ENCODE data around the gene EPOP. TPM values are rescaled to one million over a fixed set of nuclear protein-coding genes. Genes with fewer than 3 reads are reported as not detected.
A peak's percentile ranks its signal among the peaks of the same experiment; 100 is the strongest.

Gene EPOP
- polyA plus RNA-seq, 1 experiment: 0.17 TPM

DNA sequence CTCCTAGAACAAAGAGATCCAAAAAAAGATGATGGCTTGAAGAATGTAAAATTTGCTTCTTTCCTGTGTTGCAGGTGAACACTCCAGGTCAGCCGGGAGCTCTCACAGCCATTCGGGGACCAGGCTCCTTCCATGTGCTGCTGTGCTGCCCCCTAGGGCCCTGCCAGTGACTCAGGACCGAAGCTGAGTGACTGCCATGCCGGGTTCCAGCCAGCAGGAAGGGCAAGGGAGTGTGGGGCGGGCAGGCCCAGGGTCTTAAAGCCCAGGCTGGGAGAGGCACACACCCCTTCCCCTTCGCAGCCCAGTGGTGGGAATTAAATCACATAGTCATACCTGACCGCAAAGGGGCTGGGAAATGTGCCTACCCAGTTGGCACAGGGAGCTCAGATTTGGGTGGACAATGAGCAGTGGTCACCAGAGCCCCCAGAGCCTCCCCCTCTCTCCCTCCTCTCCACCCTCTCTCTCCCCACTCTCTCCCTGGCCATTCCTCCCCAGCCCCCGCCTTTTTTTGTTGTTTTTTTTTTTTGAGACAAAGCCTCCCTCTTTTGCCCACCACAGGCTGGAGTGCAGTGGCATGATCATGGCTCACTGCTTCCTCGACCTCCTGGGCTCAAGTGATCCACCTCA, 11.5 kb downstream of the EPOP start:
- H3K4me3 ChIP-seq (ENCODE audit: low read depth, low read length): no peak overlapping the region
- POLR2A ChIA-PET: interaction anchor here (0.7 kb wide), 1 partner anchor 20 kb away, joined by 3 read pairs; no protein-coding TSS in a partner anchor
- no peak for DNase-seq (ENCODE audit: low read depth, low spot score)
- H3K27ac ChIP-seq (ENCODE audit: low read depth, low read length): no peak overlapping the region
- TF ChIP-seq, protein P1, sequence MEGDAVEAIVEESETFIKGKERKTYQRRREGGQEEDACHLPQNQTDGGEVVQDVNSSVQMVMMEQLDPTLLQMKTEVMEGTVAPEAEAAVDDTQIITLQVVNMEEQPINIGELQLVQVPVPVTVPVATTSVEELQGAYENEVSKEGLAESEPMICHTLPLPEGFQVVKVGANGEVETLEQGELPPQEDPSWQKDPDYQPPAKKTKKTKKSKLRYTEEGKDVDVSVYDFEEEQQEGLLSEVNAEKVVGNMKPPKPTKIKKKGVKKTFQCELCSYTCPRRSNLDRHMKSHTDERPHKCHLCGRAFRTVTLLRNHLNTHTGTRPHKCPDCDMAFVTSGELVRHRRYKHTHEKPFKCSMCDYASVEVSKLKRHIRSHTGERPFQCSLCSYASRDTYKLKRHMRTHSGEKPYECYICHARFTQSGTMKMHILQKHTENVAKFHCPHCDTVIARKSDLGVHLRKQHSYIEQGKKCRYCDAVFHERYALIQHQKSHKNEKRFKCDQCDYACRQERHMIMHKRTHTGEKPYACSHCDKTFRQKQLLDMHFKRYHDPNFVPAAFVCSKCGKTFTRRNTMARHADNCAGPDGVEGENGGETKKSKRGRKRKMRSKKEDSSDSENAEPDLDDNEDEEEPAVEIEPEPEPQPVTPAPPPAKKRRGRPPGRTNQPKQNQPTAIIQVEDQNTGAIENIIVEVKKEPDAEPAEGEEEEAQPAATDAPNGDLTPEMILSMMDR (IDR thresholded peaks at IDR 0.05; ENCODE audit: low read depth, low read length): peak; percentile 74
- no peaks in the 10 kb centered on the region for H3K9me3 ChIP-seq (ENCODE audit: control insufficient read depth, insufficient read depth, low read length)
- peaks cover 23% of the 10 kb centered on the region for H3K27me3 ChIP-seq (ENCODE audit: control insufficient read depth, insufficient read depth, low read length)
- CTCF ChIA-PET: interaction anchor here (0.5 to 3.8 kb wide), 18 partner anchors 9 to 835 kb away, joined by 3 to 33 read pairs (median 4); partner anchors contain the start of gene EPOP

DNA sequence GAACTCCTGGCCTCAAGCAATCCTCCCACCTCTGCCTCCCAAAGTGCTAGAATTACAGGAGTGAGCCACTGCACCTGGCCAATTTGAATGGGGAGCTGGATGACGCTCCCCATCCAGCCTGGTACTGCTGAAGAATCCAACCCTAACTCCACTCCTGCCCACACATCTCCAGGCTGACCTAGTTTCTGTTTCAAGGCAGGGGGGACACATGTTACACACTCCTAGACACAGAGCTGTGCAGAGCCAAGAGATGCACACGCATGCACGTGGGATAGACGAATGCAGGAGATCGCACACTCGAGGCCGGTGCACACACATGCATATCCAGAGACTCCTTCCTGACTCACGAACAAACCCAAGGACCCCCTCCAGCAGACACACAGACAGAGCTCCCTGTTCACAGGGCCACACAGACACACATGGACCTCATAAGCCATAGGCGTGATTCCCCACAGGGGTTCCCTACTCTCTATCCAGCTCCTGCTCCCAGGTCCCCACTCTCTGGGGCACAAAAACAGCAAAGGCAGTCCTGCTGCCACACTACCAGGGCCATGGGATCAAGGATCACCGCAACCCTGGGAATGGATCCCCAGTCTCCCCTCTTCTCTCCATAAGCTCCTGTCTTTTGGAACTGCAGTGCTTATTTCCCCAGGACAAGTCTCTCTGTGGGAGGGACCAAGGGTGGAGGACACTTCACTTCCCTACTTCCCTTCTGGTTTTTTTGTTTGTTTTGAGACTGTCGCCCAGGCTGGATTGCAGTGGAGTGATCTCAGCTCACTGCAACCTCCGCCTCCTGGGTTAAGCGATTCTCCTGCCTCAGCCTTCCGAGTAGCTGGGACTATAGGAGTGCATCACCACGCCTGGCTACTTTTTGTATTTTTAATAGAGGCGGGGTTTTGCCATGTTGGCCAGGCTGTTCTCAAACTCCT, 14.4 kb downstream of the EPOP start:
- Histone ChIP-seq H3K9me3 (ENCODE audit: control insufficient read depth, insufficient read depth, low read length) (no peaks in the 10 kb centered on the region), H3K4me3 (ENCODE audit: low read depth, low read length) (no peak overlapping the region), H3K27ac (ENCODE audit: low read depth, low read length) (no peak overlapping the region), H3K27me3 (ENCODE audit: control insufficient read depth, insufficient read depth, low read length) (peaks cover 31% of the 10 kb centered on the region)
- ChIA-PET POLR2A (no interaction called here), CTCF (interaction anchor here (0.7 to 1.8 kb wide), 4 partner anchors 9 to 338 kb away, joined by 3 to 4 read pairs (median 4); no protein-coding TSS in a partner anchor)
- no peak for DNase-seq (ENCODE audit: low read depth, low spot score)
- TF ChIP-seq, protein P1 (IDR thresholded peaks at IDR 0.05; ENCODE audit: low read depth, low read length): no peak

- ChIA-PET CTCF (interaction anchor here (0.7 to 1.8 kb wide), 2 partner anchors 9 to 337 kb away, joined by 3 to 6 read pairs; no protein-coding TSS in a partner anchor), POLR2A (no interaction called here)
- H3K9me3 ChIP-seq (ENCODE audit: control insufficient read depth, insufficient read depth, low read length): no peaks in the 10 kb centered on the region
- H3K27ac ChIP-seq (ENCODE audit: low read depth, low read length): no peak overlapping the region
- no peak for DNase-seq (ENCODE audit: low read depth, low spot score)
- peaks cover 33% of the 10 kb centered on the region for H3K27me3 ChIP-seq (ENCODE audit: control insufficient read depth, insufficient read depth, low read length)
- TF ChIP-seq, protein P1 (IDR thresholded peaks at IDR 0.05; ENCODE audit: low read depth, low read length): no peak
- no peak overlapping the region for H3K4me3 ChIP-seq (ENCODE audit: low read depth, low read length)
Observed at GRCh38 chr17:38659415-38659814, 15.3 kb downstream of the EPOP start.

DNA sequence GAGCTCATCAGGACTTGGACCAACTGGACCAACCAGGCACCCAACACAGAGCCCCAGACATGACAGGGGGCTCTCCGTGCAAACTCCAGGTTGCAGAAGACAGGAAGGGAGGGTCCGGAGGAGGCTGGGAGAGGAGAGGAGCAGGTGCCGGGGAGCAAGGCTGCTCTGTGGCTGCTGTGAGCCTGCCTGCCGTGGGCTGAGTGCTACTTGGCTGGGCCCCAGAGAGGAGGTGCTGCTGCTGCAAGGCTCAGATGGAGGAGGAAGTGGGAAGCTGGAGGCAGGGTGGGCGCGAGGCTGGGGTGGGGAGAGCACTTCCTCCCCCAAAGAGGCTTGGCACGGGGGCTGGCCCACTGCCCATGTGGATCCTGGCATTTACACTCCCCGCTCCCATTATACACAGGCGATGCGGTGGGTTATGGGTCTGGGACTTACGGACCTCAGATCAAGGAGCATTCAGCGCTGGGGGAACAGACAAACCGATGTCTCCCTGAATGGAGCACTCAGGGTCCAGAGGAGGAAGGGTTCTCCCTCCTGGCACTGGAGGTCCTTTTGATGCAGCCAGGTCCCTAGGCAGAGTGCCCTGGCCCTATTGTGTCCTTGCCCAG, 15.9 kb downstream of the EPOP start:
- DNase-seq (ENCODE audit: low read depth, low spot score): no peak
- Histone ChIP-seq H3K4me3 (ENCODE audit: low read depth, low read length) (no peak overlapping the region), H3K9me3 (ENCODE audit: control insufficient read depth, insufficient read depth, low read length) (no peaks in the 10 kb centered on the region), H3K27me3 (ENCODE audit: control insufficient read depth, insufficient read depth, low read length) (peaks cover 33% of the 10 kb centered on the region), H3K27ac (ENCODE audit: low read depth, low read length) (no peak overlapping the region)
- ChIA-PET CTCF (interaction anchor here (0.6 to 1.8 kb wide), 2 partner anchors 9 to 43 kb away, joined by 3 to 6 read pairs; no protein-coding TSS in a partner anchor), POLR2A (interaction anchor here (0.9 kb wide), 1 partner anchor 57 kb away, joined by 3 read pairs; no protein-coding TSS in a partner anchor)
- TF ChIP-seq, protein P1 (IDR thresholded peaks at IDR 0.05; ENCODE audit: low read depth, low read length): no peak
